Panc1 (cell line): ENCODE measurements around the gene TMEM92. TPM values are rescaled to one million over a fixed set of nuclear protein-coding genes. Genes with fewer than 3 reads are reported as not detected.

Source experiments
- ATAC-seq: fragments of 200-7000 bp; cut with Tn5 transposase; 2 replicates; pipeline ENCODE4 v1.9.1; 2020; ENCODE audit warnings: mild to moderate bottlenecking, moderate library complexity
- BruUV-seq: library from RNA; stranded (reverse); fragments of 400-500 nt; replicated peaks from 2 replicates; lab custom pipeline; 2021; lab: Mats Ljungman, UMichigan
- CTCF ChIA-PET: fragments of 300-600 bp; sonication (Branson Sonifier 250); formaldehyde crosslinking; loops from one replicate; lab custom pipeline; 2022; ENCODE audit warnings: antibody characterized with exemption; lab: Charles Lee
- POLR2A ChIA-PET: fragments of 300-600 bp; sonication (Branson Sonifier 250); formaldehyde crosslinking; loops from one replicate; lab custom pipeline; 2022; ENCODE audit warnings: antibody characterized with exemption; lab: Charles Lee
- DNase-seq: peaks from one replicate; pipeline ENCODE4 v3.0.0-alpha.2; 2010; ENCODE audit warnings: low read depth, low spot score
- H3K27ac ChIP-seq: 2 replicates; pipeline ENCODE4 v1.5.1; 2011; ENCODE audit warnings: mild to moderate bottlenecking, low read length, inconsistent platforms
- H3K27me3 ChIP-seq: fragments of 200-500 bp; sonication (Bioruptor generic); 2 replicates; pipeline ENCODE4 v1.6.0; 2014; ENCODE audit warnings: low read length, inconsistent platforms; ENCODE audit not compliant: control insufficient read depth, insufficient read depth
- H3K36me3 ChIP-seq: fragments of 200-500 bp; sonication (Bioruptor generic); 2 replicates; pipeline ENCODE4 v1.5.1; 2014; ENCODE audit warnings: inconsistent platforms, mild to moderate bottlenecking, low read length, moderate library complexity; ENCODE audit not compliant: control insufficient read depth, insufficient read depth
- H3K4me1 ChIP-seq: 2 replicates; pipeline ENCODE4 v1.5.1; 2011; ENCODE audit warnings: inconsistent platforms, mild to moderate bottlenecking, low read length, moderate library complexity; ENCODE audit not compliant: control insufficient read depth, insufficient read depth
- H3K4me3 ChIP-seq, 2 experiments: 2 replicates each; pipeline ENCODE4 v1.5.1; 2011 to 2012; ENCODE audit warnings: low read depth in 2 of 2, low read length in 2 of 2, mild to moderate bottlenecking in 2 of 2, inconsistent platforms in 1 of 2, moderate library complexity in 1 of 2
- H3K9me3 ChIP-seq: fragments of 200-500 bp; sonication (Bioruptor generic); 2 replicates; pipeline ENCODE4 v1.5.1; 2014; ENCODE audit warnings: low read depth, mild to moderate bottlenecking, inconsistent platforms, low read length, moderate library complexity; ENCODE audit not compliant: control insufficient read depth, insufficient read depth
- POLR2AphosphoS5 ChIP-seq: IDR thresholded peaks from 2 replicates; pipeline ENCODE4 v1.6.1; 2012; ENCODE audit warnings: mild to moderate bottlenecking, low read depth, low read length, moderate library complexity
- SIN3A ChIP-seq: IDR thresholded peaks from 2 replicates; pipeline ENCODE4 v1.6.1; 2012; ENCODE audit warnings: low read depth, mild to moderate bottlenecking, low read length, moderate library complexity, borderline replicate concordance; ENCODE audit not compliant: insufficient read depth
- TCF7L2 ChIP-seq: IDR thresholded peaks from 2 replicates; pipeline ENCODE4 v1.6.1; 2011; ENCODE audit warnings: mild to moderate bottlenecking, low read depth, low read length, inconsistent platforms
- in situ Hi-C: cut with HindIII; loops from 2 replicates; pipeline ENCODE4 v1.10.0; 2016; ENCODE audit warnings: low sequenced_read_pairs, low pct_unique_long_range_greater_than_20kb
- intact Hi-C: fragments of 100-400 bp; cut with micrococcal nuclease; formaldehyde crosslinking; loops from one replicate; pipeline ENCODE4 v1.10.0; 2022; ENCODE audit not compliant: unreplicated experiment
- total RNA-seq: library from RNA; stranded (reverse); gene quantifications from one replicate; pipeline ENCODE4 v1.2.1, GENCODE V29; 2021; ENCODE audit not compliant: unreplicated experiment
- TF ChIP-seq, protein P1 (sequence below), 2 experiments: IDR thresholded peaks; 2 replicates each; pipeline ENCODE4 v1.6.1; 2011 to 2012; ENCODE audit warnings: low read depth in 2 of 2, control low read depth in 1 of 2, low read length in 1 of 2, mild to moderate bottlenecking in 1 of 2, moderate library complexity in 1 of 2; ENCODE audit not compliant: insufficient read depth in 1 of 2
- TF ChIP-seq, protein P2 (sequence below): fragments of 450-650 bp; IDR thresholded peaks from 2 replicates; pipeline ENCODE4 v1.5.1; 2017; ENCODE audit warnings: mild to moderate bottlenecking

TMEM92 gene
- total RNA-seq, 1 experiment from 2014 or later: 0.54 TPM

DNA sequence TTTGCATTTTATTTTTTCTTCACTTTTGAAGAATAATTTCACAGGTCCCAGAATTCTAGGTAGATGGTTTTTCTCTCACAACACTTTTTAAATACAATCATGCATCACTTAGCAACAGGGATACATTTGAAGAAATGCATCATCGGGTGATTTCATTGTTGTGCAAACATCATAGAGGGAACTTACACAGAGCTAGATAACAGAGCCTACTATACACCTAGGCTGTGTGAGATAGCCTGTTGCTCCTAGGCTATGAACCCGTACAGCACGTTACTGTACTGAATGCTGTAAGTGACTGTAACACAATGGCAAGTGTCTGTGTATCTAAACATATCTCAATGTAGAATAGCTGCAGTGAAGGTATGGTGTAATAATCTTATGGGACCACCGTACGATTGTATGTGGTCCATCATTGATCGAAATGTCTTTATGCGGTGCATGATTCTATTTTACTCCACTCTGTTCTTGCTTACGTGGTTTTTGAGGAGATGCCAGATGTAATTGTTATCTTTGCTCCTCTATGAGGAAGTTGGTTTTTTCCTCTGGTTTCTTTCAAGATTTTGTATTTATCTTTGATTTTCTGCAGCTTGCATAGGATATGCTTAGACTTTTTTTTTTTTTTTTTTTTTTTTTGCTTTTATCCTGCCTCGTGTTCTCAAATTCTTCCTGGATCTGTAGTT lies 35.5 kb upstream of the TMEM92 start:
- Histone ChIP-seq H3K4me3 (no peak overlapping the region), H3K9me3 (no peaks in the 10 kb centered on the region), H3K27me3 (no peaks in the 10 kb centered on the region; the same call in 1 of the 2 replicates), H3K27ac (no peak overlapping the region), H3K36me3 (no peaks in the 10 kb centered on the region), H3K4me1 (no peaks in the 10 kb centered on the region)
- TF ChIP-seq SIN3A: no peak
- TF ChIP-seq TCF7L2: no peak
- TF ChIP-seq, protein P1, sequence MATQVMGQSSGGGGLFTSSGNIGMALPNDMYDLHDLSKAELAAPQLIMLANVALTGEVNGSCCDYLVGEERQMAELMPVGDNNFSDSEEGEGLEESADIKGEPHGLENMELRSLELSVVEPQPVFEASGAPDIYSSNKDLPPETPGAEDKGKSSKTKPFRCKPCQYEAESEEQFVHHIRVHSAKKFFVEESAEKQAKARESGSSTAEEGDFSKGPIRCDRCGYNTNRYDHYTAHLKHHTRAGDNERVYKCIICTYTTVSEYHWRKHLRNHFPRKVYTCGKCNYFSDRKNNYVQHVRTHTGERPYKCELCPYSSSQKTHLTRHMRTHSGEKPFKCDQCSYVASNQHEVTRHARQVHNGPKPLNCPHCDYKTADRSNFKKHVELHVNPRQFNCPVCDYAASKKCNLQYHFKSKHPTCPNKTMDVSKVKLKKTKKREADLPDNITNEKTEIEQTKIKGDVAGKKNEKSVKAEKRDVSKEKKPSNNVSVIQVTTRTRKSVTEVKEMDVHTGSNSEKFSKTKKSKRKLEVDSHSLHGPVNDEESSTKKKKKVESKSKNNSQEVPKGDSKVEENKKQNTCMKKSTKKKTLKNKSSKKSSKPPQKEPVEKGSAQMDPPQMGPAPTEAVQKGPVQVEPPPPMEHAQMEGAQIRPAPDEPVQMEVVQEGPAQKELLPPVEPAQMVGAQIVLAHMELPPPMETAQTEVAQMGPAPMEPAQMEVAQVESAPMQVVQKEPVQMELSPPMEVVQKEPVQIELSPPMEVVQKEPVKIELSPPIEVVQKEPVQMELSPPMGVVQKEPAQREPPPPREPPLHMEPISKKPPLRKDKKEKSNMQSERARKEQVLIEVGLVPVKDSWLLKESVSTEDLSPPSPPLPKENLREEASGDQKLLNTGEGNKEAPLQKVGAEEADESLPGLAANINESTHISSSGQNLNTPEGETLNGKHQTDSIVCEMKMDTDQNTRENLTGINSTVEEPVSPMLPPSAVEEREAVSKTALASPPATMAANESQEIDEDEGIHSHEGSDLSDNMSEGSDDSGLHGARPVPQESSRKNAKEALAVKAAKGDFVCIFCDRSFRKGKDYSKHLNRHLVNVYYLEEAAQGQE (IDR thresholded peaks at IDR 0.05; ENCODE audit: insufficient read depth in 1 of 2, low read depth in 2 of 2, low read length in 1 of 2): no peak
- TF ChIP-seq, protein P2, sequence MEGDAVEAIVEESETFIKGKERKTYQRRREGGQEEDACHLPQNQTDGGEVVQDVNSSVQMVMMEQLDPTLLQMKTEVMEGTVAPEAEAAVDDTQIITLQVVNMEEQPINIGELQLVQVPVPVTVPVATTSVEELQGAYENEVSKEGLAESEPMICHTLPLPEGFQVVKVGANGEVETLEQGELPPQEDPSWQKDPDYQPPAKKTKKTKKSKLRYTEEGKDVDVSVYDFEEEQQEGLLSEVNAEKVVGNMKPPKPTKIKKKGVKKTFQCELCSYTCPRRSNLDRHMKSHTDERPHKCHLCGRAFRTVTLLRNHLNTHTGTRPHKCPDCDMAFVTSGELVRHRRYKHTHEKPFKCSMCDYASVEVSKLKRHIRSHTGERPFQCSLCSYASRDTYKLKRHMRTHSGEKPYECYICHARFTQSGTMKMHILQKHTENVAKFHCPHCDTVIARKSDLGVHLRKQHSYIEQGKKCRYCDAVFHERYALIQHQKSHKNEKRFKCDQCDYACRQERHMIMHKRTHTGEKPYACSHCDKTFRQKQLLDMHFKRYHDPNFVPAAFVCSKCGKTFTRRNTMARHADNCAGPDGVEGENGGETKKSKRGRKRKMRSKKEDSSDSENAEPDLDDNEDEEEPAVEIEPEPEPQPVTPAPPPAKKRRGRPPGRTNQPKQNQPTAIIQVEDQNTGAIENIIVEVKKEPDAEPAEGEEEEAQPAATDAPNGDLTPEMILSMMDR: no peak
- no peak for TF ChIP-seq POLR2AphosphoS5
- ChIA-PET POLR2A (no interaction called here), CTCF (no interaction called here)
- BruUV-seq: no TSS peak
- intact Hi-C loops (no loop called here), in situ Hi-C loops (no loop called here)
- ATAC-seq (peak; percentile 94), DNase-seq (no peak)

DNA sequence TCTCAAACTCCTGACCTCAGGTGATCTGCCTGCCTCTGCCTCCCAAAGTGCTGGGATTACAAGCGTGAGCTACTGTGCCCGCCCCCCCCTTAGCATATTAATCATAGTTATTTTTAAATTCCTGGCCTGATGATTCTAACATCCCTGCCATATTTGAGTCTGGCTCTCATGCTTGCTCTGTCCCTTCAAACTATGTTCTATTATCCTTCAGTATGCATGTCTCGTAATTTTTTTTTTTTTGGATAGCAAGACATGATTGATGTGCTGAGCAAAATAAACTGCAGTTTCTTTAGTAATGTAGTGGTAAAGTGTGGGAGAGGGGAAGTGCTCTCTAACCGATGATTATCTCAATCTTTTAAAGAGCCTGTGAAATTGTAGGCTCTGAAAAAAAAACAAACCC lies 34.3 kb upstream of the TMEM92 start:
- no peak overlapping the region for H3K4me3 ChIP-seq
- ChIA-PET POLR2A (no interaction called here), CTCF (no interaction called here)
- TF ChIP-seq, protein P1 (IDR thresholded peaks at IDR 0.05; ENCODE audit: insufficient read depth in 1 of 2, low read depth in 2 of 2, low read length in 1 of 2): no peak
- TF ChIP-seq TCF7L2 (no peak), POLR2AphosphoS5 (no peak), SIN3A (no peak)
- TF ChIP-seq, protein P2: no peak
- no peaks in the 10 kb centered on the region for H3K9me3 ChIP-seq
- intact Hi-C loops (no loop called here), in situ Hi-C loops (no loop called here)
- BruUV-seq: no TSS peak
- DNase-seq (no peak), ATAC-seq (no peak)
- no peaks in the 10 kb centered on the region for H3K36me3 ChIP-seq
- H3K4me1 ChIP-seq: no peaks in the 10 kb centered on the region
- no peak overlapping the region for H3K27ac ChIP-seq
- no peaks in the 10 kb centered on the region; the same call in 1 of the 2 replicates for H3K27me3 ChIP-seq
